Ecto neural progenitor cell (in vitro differentiated cells): ENCODE measurements around the gene ANKRD27.
"Not testable (repeated sequence)": the region's sequence is repeated elsewhere in the genome, so short reads cannot be mapped to it uniquely, and the experiment has no call there.

Source experiments
- DNase-seq: peaks from one replicate; pipeline ENCODE4 v3.0.0-alpha.2; 2018; ENCODE audit warnings: low spot score

Gene ANKRD27

DNA sequence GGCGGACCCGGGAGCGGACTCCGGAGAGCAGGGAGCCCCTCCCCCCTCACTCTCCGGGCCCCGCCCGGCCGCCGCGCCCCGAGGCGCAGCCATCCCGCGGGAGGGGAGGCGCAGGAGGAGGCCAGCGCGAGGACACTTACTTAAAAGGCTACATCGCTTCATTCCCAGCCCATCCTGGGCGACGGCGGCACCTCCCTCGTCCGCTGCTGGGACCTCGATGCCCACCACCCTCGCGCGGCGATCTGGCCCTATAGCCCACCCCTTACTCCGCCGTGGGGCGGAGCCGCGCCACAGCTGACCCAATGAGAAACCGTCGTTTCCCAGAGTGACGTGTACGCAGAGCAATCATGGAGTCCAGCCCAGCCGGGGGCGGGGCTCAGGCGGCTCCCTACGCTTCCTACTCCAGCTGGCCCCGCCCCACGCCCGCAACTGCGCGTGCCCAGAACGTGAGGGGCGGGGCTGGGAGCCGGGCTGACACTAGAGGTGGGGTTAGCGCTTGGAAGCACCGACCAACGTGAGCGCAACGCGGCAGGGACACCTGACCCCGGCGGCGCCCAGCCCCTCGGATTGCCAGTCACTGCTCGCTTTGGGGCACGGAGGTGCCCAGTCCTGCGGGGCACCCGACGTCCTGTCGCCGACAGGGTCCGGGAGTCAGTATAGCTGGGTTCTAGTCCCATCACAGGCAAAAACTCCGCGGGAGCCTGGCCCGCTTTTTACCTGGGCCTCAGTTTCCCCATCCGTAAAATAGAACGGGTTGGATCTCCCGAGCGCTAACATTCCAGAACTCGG, at the start of gene ANKRD27:
Gene ANKRD27 (minus strand): TSS at position 250 of the 789 bp plus-strand sequence. CDS start 16,165 bp downstream, outside the sequence.
- peak; percentile 99 for DNase-seq

DNA sequence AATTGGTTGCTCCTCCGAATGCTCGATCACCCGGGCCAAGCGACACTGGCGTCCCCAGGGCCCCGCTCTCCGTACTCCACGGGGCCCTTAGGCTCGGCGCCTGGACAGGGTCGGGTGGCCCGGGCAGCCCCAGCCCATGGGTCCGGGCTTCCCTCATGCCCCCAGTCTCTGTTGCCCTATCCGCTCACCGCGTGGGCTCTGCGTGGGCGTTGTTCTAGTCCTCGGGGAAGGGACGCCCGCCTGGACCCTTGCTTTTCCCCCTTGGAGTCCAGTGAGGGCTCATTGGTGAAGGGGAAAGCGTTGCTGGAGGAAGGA, 45.9 kb upstream of the ANKRD27 start:
- no peak for DNase-seq

DNA sequence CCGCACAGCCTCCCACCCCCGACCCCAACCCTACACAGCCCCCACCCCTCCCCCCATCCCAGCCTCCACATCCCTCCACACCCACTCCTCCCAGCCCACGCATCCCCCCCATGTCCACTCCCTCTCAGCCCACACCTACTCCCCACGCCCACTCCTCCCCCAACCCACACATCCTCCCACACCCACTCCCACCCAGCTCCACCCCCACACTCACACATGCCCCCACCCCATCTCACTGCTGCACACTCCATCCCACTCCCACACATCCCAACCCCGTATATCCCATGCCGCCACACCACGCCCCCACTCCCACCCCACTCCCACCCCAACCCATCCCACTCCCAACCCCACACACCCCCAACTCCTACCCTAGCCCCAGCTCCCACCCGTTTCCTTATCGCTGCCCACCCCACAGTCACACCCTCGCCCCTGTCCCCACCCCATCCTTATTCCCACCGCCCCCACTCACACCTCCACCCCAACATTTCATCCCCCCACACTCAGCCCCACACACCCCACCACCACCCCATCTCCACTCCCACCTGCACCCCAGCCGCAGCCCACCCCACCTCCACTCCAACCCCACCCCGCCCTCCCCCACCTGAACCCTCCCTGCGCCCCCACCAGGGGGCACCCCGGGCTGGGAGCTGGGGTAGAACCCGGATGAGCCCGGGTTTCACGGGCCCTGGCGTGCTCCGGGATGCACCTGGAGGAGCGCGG, 45.4 kb upstream of the ANKRD27 start:
- no peak for DNase-seq

DNA sequence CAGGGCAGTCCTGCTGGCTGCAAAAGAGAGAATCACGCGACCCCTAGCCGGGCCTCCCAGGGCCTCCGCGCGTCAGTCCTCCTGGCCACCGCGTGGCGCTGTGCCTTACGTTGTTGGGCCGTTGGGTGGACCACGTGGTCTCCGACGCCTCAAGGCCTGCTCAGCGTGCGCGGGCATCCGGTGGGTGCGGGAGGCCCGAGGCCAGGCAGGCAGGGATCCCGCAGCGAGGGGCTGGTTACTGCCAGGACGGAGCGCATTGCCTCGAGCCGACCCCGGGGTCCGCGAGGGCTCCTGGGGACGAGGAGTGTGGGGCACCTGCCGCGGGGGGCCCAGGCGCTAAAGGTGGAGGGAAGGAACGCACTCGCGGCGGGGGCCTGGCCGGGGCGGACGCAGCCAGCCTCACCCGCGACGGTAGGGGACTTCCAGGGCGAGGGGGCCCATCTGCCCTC, 44.7 kb upstream of the ANKRD27 start, which contains the start of gene TDRD12:
Gene TDRD12 (plus strand): TSS at position 157 of the 449 bp plus-strand sequence. CDS start 306 bp downstream, outside the sequence.
- no peak for DNase-seq

DNA sequence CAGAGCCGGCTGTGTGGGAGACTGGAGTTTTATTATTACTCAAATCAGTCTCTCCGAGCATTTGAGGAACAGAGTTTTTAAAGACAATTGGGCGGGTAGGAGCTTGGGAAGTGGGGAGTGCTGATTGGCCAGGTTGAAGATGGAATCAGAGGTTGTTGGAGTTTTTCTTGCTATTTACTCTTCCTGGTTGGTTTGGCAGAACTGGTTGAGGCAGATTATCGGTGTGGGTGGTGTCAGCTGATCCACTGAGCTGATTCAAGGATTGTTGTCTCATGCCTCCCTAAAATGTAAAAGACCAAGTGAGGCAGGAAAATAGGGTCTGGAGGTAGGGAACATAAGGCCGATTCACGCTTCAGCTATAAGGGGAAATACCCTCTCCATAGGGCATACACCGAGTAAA, 43.3 kb upstream of the ANKRD27 start:
- no peak for DNase-seq

DNA sequence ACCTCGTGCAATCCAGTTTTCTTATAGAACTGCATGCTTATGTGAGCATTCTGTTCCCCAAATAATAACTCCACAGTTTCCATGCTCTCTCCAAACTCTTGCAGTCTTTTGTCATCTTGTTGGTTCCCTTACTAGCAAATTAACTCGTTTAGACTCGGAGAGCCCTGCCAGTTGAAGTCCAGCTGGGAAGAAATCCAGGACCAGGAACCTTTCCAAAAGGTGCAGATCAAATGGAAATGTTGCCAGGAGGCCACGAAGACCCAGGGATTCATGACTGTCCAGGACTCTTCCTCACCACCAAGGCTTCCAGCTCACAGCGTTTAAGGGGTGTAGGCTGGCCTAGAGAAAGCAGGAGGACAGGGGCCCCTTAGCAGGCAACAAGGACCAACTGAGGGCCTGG, 42.5 kb upstream of the ANKRD27 start:
- no peak for DNase-seq

DNA sequence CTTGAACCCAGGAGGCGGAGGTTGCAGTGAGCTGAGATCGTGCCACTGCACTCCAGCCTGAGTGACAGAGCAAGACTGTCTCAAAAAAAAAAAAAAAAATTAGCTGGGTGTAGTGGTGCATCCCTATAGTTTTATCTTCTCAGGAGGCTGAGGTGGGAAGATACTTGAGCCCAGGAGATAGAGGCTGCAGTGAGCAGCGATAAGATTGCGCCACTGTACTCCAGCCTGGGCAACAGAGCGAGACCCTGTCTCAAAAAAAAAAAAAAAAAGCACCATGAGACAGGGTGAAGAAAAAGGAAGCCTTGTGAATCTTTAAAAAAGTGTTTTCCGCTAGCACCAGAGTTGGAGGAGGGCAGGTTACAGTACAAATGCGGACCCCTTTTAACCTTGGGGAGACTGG, 41.2 kb upstream of the ANKRD27 start:
- not testable (repeated sequence) for DNase-seq

DNA sequence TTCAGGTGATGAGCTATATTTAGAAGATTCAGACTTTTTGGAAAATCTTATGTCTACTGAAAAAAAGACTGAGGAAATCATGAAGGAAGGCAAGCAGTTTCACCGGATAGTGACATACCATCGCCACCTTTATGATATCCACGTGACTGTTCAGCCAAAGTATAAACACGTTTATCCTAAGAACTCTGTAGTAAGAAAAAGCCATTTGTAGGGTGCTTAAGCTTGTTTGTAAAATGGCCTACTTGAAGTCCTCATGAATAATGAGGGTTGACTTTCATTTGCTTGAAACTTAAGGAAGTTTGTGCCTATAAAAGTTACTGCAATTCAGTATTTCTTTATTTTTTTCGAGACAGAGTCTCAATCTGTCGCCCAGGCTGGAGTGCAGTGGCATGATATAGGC, 36.8 kb upstream of the ANKRD27 start:
- DNase-seq = no peak

DNA sequence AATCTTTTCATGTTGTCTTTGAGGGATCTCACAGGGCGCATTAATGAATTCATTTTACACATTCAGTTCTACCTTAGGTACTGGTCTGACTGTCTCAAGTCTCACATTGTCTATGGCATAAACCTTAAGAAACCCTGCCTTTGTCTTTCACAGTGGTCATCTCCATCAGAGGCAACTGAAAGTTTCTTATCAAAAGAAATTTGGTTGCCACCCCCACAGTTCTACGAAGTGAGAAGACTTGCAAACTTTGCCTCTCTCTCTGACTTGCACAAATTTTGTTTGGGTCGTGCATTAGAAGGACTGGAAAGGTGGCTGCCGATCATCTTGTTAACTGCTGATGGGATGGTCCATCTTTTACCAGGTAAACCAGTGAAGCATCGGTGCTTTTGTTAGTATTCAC, 34.1 kb upstream of the ANKRD27 start:
- DNase-seq = no peak

DNA sequence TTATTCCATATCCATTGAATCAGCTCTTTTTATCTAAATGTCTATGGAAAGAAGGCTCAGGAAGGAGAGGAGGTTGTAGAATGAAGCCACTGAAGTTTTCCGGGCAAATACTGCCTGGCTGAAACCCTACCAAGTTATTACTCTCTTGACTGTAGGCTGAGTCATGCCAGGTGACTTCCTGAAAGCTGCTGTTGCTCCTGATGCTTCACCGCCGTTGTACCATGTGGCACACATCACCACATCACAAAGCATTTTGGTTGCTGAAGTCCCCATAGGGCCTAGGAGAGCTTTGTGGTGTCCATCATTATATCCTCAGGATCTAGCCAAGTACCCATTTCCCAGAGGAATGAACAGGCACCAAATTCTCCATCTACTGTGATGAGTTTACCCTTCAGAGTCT, 33.5 kb upstream of the ANKRD27 start:
- no peak for DNase-seq

DNA sequence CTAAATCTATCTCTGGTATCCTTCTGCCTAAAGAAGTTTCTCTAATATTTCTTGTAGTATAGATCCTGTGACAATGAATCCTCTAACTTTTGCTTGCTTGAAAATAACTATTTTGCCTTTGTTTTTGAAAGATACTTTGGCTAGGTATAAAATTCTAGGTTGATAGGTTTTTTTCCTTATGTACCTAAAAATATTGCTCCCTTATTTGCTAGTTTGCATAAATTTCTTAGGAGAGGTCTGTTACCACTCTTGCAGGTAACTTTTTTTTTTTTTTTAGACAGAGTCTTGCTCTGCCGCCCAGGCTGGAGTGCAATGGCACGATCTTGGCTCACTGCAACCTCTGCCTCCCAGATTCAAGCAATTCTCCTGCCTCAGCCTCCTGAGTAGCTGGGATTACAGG, 29.0 kb upstream of the ANKRD27 start:
- not testable (repeated sequence) for DNase-seq

DNA sequence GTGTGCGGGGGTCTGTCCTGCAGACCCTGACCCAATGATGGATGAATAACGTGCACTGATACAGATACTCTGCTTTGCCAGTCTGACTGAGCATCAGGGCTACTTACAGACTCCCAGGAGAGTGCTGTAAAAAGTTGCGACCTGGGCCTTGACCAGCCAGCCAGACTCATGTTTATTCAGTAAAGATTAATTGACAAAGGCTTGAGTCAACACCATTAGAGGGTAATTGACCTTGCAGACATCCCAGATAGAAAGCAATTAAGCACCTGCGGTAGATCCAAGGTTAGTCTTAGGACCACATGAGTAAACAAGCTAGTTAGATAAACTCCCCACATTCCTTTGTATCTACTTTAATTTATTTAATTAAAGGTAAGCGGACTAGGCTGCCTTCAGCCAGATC, 27.0 kb upstream of the ANKRD27 start:
- DNase-seq = no peak

DNA sequence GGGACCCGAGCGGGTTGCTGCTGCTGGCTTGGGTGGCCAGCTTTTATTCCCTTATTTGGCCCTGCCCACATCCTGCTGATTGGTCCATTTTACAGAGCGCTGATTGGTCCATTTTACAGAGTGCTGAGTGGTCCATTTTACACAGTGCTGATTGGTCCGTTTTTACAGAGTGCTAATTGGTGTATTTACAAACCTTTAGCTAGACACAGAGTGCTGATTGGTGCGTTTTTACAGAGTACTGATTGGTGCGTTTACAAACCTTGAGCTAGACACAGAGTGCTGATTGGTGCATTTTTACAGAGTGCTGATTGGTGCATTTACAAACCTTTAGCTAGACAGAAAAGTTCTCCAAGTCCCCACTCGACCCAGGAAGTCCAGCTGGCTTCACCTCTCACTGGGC, 25.1 kb upstream of the ANKRD27 start:
- DNase-seq = not testable (repeated sequence)

DNA sequence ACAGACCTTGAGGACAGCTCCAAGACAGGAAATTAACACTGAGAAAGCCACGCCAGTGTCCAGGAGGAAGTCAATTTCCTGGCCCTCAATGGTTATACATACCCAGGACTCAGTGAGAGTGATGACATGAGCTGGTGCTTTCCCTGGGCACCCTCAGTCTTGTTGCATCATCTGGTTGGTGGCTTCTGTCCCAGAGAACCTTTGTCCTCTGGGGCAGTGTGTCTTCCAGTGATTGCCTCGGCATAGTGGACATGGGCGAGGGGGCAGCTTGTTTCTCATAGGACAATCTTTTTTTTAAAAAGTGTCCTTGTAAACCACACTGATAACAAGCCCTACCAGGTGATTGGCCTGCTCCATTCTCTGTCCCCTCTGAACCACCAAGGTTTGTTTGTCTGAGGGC, 21.8 kb upstream of the ANKRD27 start:
- not testable (repeated sequence) for DNase-seq

DNA sequence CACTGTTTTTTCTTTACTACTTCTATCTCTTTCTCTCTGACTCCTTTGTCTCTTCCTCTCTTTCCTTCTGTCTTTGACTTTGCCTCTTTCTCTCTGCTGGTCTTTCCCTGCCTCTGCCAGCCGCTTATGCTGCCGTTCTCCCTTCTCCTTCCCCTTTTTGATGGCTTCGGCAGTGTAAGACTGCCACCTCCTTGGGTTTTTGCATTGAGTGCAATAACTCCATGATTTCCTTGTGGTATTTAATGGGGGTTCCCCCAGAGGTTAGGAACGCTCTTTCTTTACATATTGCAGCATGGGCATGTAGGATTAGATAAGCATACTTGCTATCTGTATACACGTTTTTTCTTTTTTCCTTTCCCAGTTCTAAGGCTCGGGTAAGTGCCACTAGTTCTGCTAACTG, 20.5 kb upstream of the ANKRD27 start:
- not testable (repeated sequence) for DNase-seq

DNA sequence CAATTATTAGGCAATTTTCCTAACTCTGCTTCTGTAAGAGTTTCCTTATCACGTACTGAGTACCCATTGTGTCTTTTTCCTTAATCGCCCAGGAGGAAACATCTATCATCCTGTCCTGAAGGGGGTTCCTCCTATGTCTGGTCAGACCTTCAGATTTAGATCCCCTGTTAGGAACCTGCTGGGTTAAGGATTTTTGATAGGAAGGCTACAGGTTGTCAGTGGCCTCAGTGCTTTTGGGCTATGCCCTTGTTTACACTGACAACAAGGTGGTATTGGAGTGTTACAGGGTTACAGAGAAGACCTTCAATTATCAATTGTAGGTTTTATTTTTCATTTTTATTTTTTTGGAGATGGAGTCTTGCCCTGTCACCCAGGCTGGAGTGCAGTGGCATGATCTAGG, 19.9 kb upstream of the ANKRD27 start:
- DNase-seq = not testable (repeated sequence)

DNA sequence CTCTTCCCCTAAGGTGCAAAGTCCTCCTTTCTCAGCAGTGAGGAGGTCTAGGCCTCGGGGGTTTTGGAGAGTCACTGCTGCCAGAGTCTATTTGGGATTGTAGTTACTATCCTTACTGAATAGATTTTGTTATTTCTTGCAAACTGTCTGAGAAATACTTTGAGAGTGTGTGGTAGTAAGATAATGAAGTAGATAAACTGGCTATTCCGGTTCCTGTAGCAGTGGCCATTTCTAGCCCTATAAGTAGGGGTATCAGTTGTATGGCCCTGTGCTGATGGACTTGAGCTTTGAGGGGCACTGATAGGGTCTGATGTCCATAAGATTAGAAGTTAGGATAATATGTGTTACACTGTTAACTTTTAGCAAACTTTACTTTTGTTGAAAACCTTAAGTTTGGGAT, 19.3 kb upstream of the ANKRD27 start:
- not testable (repeated sequence) for DNase-seq

DNA sequence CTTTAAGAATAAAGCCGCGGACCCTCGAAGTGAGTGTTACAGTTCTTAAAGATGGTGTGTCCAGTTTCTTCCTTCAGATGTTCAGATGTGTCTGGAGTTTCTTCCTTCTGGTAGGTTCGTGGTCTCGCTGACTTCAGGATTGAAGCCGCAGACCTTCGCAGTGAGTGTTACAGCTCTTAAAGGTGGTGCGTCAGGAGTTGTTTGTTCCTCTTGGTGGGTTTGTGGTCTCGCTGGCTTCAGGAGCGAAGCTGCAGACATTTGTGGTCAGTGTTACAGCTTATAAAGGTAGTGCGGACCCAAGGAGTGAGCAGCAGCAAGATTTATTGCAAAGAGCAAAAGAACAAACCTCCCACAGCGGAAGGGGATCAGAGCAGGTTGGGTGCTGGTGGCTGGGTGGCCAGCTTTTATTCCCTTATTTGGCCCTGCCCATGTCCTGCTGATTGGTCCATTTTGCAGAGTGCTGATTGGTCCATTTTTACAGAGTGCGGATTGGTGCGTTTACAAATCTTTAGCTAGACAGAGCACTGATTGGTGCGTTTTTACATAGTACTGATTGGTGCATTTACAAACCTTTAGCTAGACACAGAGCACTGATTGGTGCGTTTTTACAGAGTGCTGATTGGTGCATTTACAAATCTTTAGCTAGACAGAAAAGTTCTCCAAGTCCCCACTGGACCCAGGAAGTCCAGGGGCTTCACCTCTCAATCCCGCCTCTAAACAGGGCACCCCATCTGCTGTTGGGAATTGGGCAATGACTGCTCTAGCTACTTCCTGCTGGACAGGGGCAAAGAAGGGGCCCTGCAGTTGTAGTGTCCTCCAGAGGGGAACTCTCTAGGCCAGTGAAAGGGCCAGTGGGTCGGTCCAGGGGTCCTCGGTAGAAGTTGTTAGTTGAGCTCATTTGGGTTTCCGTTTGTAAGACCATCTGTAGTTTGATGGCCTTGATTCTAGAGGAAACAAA, 18.4 kb upstream of the ANKRD27 start:
- not testable (repeated sequence) for DNase-seq

DNA sequence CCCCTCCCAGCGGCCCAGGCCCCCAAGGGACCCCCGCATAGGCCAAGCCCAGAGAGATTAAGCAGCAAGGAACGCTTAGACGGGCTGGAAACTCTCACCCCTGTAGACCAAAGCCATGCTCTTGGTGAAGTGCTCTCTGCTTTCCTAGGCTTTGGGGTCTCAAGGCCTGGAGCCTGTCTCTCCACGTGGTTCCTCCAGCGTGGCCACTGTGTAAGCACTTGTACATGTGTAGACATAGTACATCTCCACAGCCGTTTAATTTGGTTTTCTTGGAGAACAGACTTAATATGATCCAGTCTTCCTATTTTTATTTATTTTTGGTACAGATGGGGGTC, 17.7 kb upstream of the ANKRD27 start:
- DNase-seq = no peak

DNA sequence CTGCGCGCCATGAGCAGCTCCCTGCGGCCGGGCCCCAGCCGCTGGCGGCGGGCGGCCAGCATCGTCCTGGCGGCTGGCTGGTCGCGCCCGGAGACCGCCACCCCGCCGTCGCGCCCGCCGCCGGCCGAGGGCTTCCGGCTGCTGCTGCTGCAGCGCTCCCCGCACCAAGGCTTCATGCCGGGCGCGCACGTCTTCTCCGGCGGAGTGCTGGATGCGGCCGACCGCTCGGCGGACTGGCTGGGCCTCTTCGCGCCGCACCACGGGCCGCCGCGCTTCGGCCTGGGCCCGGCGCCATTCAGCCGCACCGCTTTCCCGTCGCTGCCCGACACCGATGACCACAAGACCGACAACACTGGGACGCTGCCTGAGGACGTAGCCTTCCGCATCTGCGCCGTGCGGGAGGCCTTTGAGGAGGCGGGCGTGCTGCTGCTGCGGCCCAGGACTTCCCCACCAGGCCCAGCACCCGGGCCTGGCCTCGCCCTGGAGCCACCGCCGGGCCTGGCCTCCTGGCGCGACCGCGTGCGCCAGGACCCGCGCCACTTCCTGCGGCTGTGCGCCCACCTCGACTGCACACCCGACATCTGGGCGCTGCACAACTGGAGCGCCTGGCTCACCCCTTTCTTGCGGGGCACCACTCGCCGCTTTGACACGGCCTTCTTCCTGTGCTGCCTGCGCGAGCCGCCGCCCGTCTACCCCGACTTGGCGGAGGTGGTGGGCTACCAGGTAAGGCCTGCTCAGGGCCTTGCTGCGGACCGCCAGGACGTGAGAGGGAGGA, 17.2 kb upstream of the ANKRD27 start:
- no peak for DNase-seq

DNA sequence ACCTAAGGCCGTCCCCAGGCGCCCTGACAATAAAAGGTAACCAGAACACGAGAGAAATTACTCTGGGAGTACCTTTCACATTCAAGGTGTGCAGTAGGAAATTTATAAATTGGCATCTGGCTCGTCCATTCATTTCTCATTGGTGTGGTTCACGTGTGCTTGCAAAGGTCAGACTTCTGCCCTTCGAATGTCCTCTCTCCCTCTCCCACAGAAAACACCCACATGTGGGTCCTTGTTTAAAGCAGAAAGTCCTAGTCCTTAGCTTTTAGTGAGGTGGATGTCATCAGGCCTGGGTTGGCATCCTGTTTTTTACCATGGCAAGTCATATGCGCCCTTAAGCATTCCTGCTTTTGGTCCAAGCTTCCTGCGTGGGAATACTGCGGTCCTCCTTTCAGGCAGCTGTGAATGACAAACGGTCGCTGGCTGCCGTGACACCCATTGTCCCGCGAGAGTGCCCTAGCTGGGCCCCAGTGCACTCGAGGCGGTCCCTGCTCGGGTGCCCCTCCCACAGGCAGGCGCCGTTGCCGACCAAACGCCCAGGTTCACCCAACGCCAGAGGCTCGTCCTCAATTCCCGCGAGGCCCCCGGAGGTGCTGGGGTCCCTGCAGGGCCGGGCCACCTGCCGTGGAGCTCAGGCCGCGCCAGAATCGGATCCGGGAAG, 16.4 kb upstream of the ANKRD27 start, which contains the start of gene NUDT19:
Gene NUDT19 (plus strand): TSS at position 531 of the 661 bp plus-strand sequence. CDS start 140 bp downstream, outside the sequence.
- peak; percentile 72 for DNase-seq
